Loucy (cell line): ENCODE data around the gene IDH1.

Experiments used
- H2AFZ ChIP-seq: fragments of 200-600 bp; sonication (generic); 2 replicates; pipeline ENCODE4 v1.6.0; 2016; ENCODE audit warnings: antibody characterized with exemption, mild to moderate bottlenecking, low read length, moderate library complexity
- H3F3A ChIP-seq: fragments of 200-600 bp; 2 replicates; pipeline ENCODE4 v1.6.0; 2016; ENCODE audit warnings: antibody characterized with exemption, low read depth, mild to moderate bottlenecking
- H3K27me3 ChIP-seq: fragments of 200-600 bp; sonication (generic); 2 replicates; pipeline ENCODE4 v1.6.1; 2014; ENCODE audit warnings: low read length, mild to moderate bottlenecking; ENCODE audit not compliant: insufficient read depth, poor library complexity, severe bottlenecking
- H3K36me3 ChIP-seq: fragments of 200-600 bp; sonication (generic); 2 replicates; pipeline ENCODE4 v1.6.1; 2016; ENCODE audit warnings: low read length; ENCODE audit not compliant: insufficient read depth
- H3K4me1 ChIP-seq: fragments of 200-600 bp; sonication (generic); 2 replicates; pipeline ENCODE4 v1.5.1; 2014; ENCODE audit warnings: low read length, mild to moderate bottlenecking; ENCODE audit not compliant: insufficient read depth, poor library complexity, severe bottlenecking
- H3K4me2 ChIP-seq: fragments of 200-600 bp; sonication (generic); 2 replicates; pipeline ENCODE4 v1.6.0; 2014; ENCODE audit warnings: antibody characterized with exemption, low read length, low read depth, mild to moderate bottlenecking; ENCODE audit not compliant: poor library complexity, severe bottlenecking
- H3K4me3 ChIP-seq: fragments of 200-600 bp; sonication (generic); 2 replicates; pipeline ENCODE4 v1.5.1; 2014; ENCODE audit warnings: low read length, mild to moderate bottlenecking, mixed read lengths; ENCODE audit not compliant: poor library complexity, severe bottlenecking
- H3K79me2 ChIP-seq: fragments of 200-600 bp; sonication (generic); 2 replicates; pipeline ENCODE4 v1.6.1; 2014; ENCODE audit warnings: low read length; ENCODE audit not compliant: insufficient read depth
- H3K9ac ChIP-seq: fragments of 200-600 bp; sonication (generic); 2 replicates; pipeline ENCODE4 v1.6.0; 2014; ENCODE audit warnings: mild to moderate bottlenecking, low read depth, low read length, moderate library complexity; ENCODE audit not compliant: poor library complexity, severe bottlenecking
- H3K9me2 ChIP-seq: fragments of 200-600 bp; sonication (generic); replicated peaks from 2 replicates; pipeline ENCODE4 v1.6.1; 2016; ENCODE audit warnings: low read depth, low read length, mixed read lengths
- H3K9me3 ChIP-seq: fragments of 200-600 bp; sonication (generic); 2 replicates; pipeline ENCODE4 v1.6.1; 2014; ENCODE audit warnings: mild to moderate bottlenecking, antibody characterized with exemption, low read length, low read depth; ENCODE audit not compliant: insufficient read depth
- H4K20me1 ChIP-seq: fragments of 200-600 bp; sonication (generic); 2 replicates; pipeline ENCODE4 v1.6.0; 2014; ENCODE audit warnings: antibody characterized with exemption, low read length, mild to moderate bottlenecking; ENCODE audit not compliant: insufficient read depth, poor library complexity, severe bottlenecking
- EZH2phosphoT487 ChIP-seq: fragments of 200-600 bp; IDR thresholded peaks from 2 replicates; pipeline ENCODE4 v1.6.1; 2018; ENCODE audit warnings: antibody characterized with exemption, mild to moderate bottlenecking, moderate library complexity, borderline replicate concordance
- TF ChIP-seq, protein P1 (sequence below): fragments of 200-600 bp; sonication (generic); conservative IDR thresholded peaks from 2 replicates; pipeline ENCODE4 v1.5.1; 2014; ENCODE audit warnings: mild to moderate bottlenecking, antibody characterized with exemption, low read length

IDH1 gene

DNA sequence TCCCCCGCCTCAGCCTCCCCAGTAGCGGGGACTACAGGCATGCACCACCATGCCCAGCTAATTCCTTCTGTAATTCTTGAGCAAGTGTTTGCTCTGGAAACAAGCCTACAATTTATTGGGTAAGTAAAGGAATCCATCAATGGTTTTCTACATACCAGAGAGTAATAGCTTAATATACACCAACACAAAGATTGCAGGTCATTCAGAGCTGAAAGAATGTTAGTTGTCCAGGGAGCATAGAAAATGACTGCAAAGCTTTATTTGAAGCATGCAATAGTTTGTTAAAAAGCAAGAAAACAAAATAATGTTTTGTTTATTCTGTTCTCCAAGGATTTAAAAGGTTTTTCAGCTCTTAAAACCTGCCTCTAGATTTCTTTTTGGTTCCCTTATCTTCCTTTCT is 5.6 kb downstream of the IDH1 start:
- H3K9ac ChIP-seq: peak overlapping the region; percentile 92
- peak overlapping the region; percentile 94 for H3K4me2 ChIP-seq
- no peak overlapping the region for H2AFZ ChIP-seq
- H4K20me1 ChIP-seq: peaks cover 50% of the 10 kb centered on the region
- peak overlapping the region; percentile 94 for H3K4me3 ChIP-seq
- no peaks in the 10 kb centered on the region for H3K27me3 ChIP-seq
- H3K9me2 ChIP-seq: no peaks in the 10 kb centered on the region
- TF ChIP-seq, protein P1, sequence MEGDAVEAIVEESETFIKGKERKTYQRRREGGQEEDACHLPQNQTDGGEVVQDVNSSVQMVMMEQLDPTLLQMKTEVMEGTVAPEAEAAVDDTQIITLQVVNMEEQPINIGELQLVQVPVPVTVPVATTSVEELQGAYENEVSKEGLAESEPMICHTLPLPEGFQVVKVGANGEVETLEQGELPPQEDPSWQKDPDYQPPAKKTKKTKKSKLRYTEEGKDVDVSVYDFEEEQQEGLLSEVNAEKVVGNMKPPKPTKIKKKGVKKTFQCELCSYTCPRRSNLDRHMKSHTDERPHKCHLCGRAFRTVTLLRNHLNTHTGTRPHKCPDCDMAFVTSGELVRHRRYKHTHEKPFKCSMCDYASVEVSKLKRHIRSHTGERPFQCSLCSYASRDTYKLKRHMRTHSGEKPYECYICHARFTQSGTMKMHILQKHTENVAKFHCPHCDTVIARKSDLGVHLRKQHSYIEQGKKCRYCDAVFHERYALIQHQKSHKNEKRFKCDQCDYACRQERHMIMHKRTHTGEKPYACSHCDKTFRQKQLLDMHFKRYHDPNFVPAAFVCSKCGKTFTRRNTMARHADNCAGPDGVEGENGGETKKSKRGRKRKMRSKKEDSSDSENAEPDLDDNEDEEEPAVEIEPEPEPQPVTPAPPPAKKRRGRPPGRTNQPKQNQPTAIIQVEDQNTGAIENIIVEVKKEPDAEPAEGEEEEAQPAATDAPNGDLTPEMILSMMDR: no peak
- no peak for TF ChIP-seq EZH2phosphoT487
- peaks cover 68% of the 10 kb centered on the region for H3K36me3 ChIP-seq
- no peaks in the 10 kb centered on the region for H3F3A ChIP-seq
- peaks cover 72% of the 10 kb centered on the region for H3K4me1 ChIP-seq
- H3K79me2 ChIP-seq: peaks cover 68% of the 10 kb centered on the region
- H3K9me3 ChIP-seq: no peaks in the 10 kb centered on the region

DNA sequence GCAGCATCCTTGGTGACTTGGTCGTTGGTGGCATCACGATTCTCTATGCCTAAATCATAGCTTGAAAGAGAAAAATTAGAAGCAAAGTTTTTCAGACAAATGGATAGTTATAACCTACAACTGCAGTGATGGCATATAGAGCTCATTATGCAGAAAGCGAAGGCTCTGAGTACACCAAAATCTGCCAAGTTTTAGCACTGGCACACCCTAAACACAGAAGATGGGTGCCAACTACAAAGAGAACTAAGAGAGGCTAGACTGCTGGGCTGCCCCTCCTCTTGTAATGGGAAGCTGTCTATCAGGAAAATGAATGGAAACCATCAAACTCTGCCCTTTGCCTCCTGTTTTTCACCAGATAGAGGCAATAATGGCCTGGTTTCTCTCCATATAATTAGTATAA is 6.3 kb downstream of the IDH1 start:
- Histone ChIP-seq H4K20me1 (peaks cover 45% of the 10 kb centered on the region), H3K36me3 (peaks cover 74% of the 10 kb centered on the region), H3K4me3 (no peak overlapping the region), H3K4me1 (peaks cover 72% of the 10 kb centered on the region), H3K4me2 (peak overlapping the region; percentile 94), H3K9me2 (no peaks in the 10 kb centered on the region), H3K9ac (no peak overlapping the region), H3F3A (no peaks in the 10 kb centered on the region), H3K79me2 (peaks cover 61% of the 10 kb centered on the region), H3K27me3 (no peaks in the 10 kb centered on the region), H2AFZ (no peak overlapping the region), H3K9me3 (no peaks in the 10 kb centered on the region)
- TF ChIP-seq EZH2phosphoT487: no peak
- TF ChIP-seq, protein P1: no peak

DNA sequence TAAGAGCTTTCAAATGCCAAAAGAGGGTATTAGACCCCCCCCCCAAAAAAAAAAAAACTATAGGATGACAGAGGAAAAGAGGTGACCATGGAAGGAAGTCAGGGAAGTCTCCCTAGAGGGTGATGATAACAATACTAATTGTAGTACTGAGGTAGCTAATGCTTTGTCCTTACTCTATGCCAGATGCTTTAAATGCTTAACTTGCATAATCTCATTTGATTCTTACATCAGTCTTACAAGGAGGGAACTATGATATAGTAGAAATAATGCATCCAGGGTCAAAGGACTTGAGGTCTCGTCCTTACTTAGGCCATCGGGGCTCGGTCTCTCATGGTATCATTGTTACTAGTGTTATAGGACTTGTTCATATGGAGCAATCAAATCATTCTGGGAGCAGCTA is 9.1 kb downstream of the IDH1 start:
- no peak overlapping the region for H3K4me3 ChIP-seq
- TF ChIP-seq EZH2phosphoT487: no peak
- TF ChIP-seq, protein P1: no peak
- H3K27me3 ChIP-seq: no peaks in the 10 kb centered on the region
- no peak overlapping the region for H2AFZ ChIP-seq
- no peak overlapping the region for H3K4me2 ChIP-seq
- no peaks in the 10 kb centered on the region for H3K9me2 ChIP-seq
- no peak overlapping the region for H3K9ac ChIP-seq
- no peaks in the 10 kb centered on the region for H3F3A ChIP-seq
- H3K9me3 ChIP-seq: no peaks in the 10 kb centered on the region
- H3K79me2 ChIP-seq: peaks cover 33% of the 10 kb centered on the region
- peaks cover 18% of the 10 kb centered on the region for H4K20me1 ChIP-seq
- peaks cover 44% of the 10 kb centered on the region for H3K4me1 ChIP-seq
- H3K36me3 ChIP-seq: peaks cover 79% of the 10 kb centered on the region
